SKM-1 (cell line): Measurements from ENCODE around the gene RASAL1.

ENCODE experiments used
- DNase-seq: peaks from one replicate; lab custom pipeline; 2025; ENCODE audit not compliant: unreplicated experiment; lab: John Stamatoyannopoulos, UW

The RASAL1 gene

DNA sequence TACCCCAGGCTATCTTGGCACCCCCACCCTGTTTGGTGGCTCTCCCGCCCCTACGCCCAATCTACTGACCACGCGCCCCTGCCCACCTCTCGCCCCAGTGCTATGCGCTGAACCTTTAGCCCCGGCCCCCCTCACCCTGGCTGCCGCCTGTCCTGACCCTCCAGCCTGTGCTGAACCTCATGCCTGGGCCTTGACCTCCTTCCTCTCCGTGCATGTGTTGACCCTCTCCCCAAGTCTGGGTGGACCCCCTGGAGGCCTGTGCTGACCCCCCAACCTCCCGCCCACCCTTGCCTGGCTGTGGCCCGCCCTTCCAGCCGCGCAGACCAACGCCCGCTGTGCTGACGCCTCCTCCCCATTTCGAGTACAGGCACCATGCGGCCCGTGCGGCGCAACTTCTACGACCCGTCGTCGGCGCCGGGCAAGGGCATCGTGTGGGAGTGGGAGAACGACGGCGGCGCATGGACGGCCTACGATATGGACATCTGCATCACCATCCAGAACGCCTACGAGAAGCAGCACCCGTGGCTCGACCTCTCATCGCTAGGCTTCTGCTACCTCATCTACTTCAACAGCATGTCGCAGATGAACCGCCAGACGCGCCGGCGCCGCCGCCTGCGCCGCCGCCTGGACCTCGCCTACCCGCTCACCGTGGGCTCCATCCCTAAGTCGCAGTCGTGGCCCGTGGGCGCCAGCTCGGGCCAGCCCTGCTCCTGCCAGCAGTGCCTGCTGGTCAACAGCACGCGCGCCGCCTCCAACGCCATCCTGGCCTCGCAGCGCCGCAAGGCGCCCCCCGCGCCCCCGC, 58.3 kb downstream of the RASAL1 start:
- no peak for DNase-seq

DNA sequence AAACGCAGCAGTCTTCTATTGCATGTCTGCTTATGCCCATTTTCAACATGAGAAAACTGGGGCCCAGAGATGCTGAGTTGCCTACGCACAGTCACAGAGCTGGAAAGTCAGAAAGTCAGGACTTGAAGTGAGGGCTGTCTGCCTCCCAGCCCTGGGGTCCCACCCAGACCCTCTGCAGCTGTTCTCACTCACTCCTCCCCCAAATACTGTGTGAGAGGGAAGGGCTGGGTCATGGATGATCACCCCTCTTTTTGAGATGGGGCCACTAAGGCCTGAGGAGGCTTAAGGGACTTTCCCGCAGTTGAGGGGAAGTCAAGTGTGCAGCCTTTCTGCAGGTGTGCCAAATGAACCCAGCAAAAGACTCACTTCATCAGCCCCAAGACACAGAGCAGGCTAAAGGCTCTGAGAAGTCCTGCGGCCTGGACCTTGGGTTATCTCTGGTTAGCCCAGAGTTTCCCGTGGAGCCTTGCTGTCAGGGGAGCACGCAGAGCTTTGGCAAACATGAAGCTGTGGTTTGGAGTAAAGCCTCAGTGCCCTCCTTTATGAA, 60.4 kb downstream of the RASAL1 start:
- no peak for DNase-seq

DNA sequence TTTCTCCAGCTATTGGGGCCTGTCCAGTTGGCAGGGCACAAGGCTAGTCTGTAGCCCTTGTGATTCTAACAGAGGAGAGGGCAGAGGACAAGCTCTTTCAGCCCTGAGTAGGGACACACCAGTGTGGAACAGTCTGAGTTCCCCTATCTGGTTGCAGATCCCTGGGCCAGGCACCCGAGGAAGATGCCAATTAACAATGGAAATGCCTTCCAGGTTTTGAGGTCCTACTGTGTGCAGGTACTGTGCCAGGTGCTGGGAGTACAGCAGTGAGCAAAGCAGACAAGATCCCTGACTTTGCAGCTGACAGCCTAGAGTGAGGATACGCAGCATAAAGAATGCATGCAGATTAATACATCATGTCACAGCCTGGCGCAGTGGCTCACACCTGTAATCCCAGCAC, 62.0 kb downstream of the RASAL1 start:
- DNase-seq, result no peak

DNA sequence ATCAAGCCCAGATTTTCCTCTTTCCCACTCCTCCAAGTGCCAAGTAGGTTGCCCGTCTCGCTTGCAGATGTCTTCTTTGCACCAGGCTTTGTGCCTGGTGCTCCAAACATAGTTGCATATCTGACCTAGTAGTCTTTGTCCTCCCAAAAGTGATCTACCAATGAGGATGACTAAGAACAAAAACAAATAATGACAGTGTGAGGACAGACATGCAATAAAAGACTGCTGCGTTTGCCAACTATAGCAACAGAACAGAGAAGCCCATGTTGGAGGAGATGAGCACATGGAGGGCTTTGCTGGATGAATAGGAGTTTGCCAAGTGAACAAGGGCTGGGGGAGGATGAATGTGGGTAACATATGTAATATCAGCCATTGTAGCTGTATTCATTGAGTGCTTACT, 63.4 kb downstream of the RASAL1 start:
- DNase-seq, result no peak

DNA sequence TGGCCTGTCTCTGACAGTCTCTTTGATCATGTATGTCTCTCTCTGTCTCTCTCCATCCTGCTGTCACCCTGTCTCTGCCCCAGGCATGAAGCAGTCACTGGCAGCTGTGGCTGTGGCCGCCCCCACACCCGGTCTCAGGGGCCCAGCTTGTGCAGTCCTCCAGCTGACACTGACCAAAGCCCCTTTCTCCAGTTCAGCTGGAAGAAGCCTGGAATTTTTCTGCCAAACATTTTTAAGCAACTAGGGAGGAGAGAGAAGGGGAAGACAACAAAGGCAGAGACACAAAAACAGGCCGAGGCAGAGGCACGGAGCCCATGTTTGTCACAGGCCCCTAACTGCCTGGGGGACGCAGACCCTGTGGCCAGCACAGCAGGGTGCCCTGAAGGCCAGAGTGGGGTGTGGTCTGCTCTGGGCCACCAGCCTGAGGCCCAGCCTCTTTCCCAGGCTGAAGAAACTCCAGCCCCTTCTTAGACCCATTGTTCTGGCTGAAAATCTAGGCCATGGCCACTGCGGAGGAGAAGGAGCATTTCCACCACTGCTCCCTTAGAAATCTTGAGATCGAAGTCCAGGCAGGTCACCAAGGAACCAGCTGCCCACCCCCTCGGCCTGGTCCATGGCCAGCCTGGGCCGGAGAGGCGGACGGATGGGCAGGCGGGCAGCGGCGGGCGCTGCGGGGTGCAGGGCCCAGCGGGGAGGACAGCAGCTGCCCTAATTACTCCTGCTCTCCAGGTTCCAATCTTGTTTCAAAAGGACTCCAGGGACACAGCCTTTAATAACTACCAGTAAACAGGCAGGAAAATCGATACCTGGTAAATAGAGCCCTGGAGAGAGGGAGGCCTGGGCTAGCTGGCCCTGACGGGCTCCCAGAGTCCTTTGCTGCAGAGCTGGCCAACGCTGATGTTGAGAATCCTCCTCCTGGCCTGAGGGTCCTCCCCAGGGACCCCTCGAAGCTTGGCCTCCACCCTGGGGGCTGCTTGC, 64.1 kb downstream of the RASAL1 start:
- DNase-seq, result no peak

DNA sequence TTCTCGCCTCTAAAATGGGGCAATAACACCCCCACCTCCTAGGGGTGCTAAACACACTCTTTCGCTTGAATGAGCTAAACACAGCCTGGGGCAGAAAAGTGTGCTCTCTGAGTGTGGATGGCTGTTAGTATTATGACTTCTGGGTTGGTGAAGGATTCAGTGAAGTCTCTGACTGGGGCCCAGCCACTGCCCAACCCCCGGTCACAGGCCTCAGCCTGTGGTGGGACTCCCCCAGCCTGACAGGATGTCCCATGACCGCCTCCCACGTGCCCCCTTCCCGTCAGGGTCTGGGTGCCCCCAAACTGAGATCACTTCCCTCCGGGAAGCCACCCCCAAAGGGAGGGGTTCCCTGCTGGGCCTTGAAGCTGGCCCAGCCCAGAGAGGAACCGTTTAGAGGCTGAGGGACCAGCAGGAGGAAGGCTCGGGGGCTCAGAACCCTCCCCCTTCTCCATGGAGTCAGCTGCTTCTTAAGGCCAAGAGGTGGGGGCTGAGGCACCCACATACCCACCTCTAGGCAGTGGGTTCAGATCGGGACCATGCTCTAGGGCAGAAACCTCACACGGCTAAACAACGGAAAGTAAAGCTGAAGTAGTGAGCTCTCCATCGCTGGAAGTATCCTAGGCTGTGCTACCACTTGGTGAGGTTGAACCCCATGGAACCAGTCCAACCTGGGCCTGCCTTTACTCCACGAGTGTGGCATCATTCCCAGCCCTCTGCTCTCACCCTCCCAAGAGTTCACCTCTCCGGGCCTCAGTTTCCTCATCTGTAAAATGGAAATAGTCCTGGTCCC, 65.2 kb downstream of the RASAL1 start:
- no peak for DNase-seq

DNA sequence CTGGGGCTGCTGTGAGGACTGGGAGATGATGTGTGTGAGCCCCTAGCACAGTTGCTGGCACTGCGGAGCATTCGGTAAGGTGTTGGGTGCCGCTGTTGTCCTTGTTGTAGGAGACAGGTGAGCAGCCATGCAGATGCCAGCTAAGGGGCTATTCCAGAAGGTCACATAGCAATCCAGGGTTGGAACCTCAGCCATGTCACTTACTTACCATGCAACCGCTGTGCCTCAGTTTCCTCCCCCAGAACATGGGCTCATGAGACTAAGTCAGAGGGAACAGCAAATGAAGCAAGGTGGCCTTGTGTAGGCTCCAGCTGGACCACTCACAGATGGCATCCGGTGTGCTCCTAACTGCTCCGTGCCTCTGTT, 65.8 kb downstream of the RASAL1 start:
- no peak for DNase-seq

DNA sequence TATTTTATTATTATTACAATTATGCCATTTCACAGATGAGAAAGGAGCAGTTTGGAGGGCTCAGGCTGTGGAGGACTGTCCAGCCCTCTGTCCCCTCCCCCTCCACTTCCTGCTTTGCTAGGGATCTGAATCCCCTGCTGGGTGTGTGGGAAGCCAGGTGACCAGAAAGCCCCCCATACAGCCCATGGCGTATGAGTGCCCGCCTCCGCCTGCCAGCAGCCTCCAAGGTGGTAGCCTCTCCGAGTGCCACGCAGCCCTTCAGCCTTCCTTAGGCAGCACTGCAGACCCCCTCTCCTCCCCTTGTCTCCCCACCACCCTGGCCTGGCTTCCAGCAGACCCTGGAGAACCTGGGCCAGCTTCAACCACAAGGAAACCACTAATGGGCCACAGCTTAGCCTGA, 66.4 kb downstream of the RASAL1 start:
- DNase-seq, result no peak

DNA sequence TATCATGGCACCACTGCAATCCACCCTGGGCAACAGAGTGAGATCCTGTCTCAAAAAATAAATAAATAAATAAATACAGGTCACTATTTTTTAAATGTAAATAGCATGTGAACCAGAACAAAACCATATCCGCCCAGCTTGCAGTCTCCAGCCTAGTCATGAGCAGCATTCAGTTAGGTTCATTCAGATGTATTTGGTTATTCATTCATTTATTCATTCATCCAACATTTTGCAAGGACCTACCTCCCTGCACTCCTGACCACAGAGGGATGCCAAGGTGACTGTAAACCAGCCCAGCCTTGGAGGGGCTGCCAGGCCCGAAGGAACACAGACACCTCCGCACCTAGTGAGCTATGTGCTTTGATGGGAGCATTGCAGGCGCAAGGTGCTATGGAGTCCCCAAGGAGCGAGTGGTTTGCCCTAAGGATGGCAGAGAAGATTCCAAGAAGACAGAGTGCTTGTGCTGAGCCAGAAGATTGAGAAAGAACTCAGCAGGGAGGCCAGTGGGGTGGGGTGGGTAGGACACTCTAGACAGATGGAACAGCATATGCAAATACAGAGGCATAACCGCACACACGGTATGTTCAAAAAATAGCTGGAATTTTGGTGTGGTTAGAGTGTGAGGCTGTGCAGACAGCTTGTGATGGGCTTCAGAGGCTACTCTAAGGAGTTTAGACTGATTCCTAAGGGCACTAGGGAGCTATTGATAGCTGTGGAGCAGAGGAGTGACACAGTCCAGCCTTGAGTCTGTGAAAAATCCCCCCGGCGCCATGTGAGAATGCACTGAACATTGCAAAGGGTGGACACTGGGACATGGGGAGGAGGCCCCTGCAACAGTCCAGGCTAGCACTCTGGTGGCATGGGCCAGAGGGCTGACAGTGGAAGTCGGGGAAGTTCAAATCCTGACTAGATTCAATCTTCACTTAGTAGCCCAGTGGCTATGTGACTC, 67.3 kb downstream of the RASAL1 start:
- DNase-seq, result no peak

DNA sequence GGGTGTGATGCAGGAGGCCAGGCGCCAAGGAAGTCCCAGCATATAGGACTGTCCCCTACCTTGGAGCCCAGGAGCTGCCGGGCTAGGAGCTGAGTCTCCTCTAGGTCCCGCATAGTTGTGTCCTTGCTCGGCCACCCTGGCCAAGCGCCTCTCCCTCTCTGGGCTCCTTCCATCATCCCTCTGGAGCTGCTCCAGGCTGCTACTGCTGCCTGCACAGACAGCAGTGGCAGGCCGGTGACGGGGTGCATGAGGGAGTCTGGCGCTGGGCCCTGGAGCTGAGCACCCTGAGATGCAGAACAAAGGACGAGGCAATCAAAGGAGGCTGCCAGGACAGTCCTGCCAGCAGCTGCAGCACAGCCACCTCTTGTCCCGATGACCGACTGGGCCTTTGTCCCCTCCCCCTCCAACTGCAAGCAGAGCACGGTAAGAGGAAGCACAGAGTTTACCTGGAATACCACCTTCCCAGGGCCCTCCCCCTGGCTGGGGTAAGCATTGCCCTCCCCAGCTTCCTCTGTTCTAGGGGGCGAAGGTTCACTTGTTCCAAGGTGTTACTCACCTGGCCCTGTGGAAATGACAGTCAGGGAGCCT, 68.7 kb downstream of the RASAL1 start:
- DNase-seq, result no peak

DNA sequence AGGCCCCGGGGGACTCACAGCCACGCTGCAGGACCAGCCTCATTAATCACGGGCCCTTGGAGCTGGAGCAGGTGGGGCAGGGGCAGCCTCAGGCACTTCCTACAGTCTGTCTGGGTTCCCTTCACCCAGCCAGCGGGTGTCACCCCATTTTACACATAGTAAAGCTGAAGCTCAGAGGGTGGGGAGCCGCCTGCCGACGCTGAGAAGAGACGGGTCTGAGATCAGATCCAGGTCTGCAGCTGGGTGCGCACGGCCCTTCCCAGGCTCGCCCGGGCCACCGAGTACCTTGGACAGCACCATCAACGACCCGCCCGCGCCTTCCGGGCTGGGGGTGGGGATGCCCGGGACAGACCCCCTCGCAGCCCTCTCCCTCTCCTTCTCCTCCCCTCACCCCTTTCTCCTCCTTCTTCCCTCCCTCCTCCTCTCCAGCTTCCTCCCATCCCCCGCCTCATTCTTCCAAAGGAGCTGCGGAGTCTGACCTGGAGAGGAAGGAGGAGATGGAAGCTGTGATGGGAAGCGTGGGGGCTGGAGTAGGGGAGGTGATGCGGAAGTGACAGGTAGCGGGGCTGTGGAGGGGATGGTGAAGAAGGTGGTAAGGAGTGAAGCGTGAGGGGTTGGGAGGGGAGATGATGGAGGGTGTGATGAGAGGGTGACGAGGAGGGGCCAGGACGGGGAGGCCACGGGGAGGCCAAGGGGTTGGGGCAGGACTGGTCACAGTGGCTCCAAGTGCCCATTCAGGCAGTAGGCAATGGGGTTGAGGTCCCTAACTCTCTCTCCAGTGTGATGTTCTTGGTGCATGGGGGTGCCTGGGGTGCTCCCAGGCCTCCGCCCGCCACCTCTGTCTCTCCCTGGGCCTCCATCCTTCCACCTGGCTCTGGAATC, 70.2 kb downstream of the RASAL1 start:
- DNase-seq, result no peak

DNA sequence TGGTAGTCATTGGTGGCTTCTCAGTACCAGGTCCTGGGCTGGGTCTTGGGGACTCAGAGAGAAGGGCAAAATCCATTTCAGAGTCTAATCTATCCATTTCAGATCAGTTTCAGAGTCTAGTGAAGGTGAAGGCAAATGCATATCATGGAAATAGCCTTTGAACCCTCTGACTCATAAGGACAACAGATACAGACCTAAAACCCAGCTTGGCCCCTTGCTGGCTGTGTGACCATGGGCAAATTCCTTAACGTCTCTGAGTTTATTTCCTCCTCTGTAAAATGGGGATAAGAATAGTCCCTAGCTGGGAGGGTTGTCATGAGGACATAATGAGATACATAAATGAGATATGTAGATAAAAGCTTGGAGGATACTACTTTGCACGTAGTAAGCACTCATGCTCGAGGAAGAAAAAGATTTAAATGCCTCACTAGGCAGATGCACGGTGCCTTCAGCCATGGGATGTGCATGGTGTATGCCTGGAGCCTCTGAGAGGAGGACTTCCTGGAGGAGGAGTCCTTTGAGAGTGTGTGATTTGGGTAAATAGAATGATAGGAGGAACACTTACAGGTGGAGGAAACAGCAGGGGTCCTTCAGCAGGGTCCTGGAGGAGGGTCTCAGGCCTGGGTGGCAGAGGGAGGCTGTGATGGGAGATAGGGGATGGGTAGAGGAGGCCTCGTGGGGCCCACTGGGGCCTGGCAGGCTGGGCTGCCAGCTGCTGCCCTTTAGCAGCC, 71.0 kb downstream of the RASAL1 start:
- DNase-seq, result no peak

DNA sequence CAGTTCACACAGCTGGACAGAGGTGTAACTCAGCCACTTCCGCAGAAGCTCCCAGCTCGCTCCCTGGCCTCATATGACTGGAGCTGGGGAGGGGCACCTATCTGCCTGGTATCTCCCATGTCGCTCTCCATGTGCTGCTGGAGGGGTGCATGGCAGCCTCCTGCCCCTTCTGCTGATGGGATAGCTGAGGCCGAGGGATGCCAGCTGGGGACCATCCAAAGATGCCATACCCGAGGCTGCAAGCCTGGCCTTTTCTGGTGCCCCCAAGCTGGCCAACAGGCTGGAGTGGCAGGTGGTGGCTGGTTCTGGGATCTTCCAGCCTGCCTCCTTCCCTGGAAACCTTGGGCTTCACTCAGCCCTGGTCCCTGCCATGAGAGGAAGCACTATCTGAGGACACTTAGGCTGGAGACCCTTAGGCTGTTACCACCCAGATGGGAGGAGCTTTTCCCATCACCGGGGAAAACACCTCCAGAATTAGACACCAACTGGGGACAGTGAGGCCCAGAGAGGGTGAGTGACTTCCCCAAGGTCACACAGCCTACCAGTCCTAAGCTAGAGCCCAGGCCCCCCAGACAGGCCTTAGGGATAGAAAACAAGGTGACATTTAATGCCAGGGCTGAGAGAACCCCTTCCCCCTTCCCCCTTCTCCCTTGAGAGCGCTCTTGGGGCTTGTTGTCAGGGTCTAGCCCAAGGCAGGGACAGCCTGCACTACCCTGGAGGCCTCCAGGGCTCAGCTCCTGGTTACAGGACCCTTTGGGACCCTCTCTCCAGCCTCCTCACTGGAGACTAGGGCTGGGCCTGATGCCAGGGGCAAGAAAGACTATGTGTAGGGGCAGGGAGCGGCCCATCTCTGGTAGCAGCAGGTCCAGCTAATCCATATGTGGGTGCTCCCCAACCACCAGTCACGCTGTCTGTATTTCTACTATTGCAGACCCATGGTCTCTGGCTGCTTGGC, 71.9 kb downstream of the RASAL1 start:
- no peak for DNase-seq

DNA sequence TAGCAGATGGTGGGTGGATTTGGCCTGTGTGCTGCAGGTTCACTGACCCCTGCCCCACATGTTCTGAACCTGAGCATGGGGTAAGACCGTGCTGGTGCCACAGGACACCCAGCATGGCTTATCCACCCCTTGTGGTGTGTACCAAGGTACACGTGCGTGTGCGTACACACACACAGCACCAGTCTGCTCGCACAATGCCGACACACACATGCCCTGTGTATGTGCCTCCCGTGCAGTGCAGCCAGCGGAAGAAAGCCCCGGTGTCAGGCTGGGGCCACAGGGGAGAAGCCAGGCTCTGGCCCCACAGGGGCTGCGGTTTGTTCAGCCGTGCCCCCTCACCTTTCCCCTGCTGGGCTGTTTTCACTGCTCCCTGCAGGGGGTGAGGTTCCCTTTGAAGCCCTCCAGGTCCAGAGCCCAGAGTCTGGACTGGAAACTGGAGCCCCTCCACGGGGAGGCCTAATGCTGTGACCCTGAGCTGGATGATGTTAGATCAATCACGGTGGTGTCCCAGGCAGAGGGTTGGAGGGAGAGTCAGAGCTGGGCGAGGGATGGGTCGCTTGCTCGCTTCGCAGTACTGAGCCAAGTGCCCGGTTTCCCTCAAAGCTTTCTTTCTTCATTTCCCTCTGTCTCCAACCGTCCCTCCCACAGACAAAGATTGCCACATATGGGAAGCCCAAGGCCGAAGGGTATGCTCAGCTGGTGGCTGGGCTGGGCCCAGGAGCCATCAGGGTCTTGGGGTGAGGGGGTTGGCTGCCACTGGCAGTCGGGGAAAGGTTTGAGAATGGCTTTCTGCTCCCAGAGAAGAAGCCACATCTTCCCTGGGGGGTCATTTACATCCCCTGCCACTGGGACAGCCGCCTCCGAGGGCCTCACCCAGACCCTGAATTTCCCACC, 72.8 kb downstream of the RASAL1 start:
- no peak for DNase-seq

DNA sequence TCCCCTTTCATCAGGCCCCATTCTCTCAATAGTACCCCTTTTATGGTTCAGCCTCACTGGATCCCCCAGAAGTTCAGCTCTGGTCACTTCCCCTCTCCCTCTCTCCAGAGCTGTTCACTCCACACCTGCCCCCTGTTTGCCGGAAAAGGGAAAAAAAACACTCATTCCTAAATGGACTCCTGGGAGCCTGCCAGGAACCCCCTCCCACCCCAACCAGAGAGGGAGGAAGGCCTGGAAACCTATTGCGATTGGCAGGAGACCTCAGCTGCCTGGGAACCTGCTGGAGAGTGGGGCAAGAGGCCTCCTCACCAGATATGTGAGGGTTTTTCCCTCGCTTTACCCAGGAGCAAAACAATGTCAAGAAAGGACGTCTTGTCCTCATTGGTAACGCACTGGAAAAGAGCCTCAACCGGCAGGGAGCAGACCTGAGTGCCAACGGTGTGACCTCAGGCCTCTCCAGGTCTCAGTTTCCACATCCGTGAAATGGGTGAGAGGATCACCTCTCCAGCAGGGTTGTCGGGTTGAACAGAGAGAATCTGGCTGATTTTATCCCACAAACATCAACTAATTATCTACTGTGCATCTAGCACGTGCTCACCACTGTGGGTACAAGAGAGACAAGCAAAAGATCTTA, 74.4 kb downstream of the RASAL1 start:
- no peak for DNase-seq
